Ascending aorta (tissue), 2 donors: ENCODE data around the gene RARB. TPM values are rescaled to one million over a fixed set of nuclear protein-coding genes. Genes with fewer than 3 reads are reported as not detected.

ENCODE experiments used
- DNase-seq, 2 donors: peaks; one replicate each; pipeline ENCODE4 v3.0.0-alpha.2; 2019; ENCODE audit warnings: low spot score in 2 of 2
- H3K27ac ChIP-seq, 2 donors: fragments of 200-600 bp; sonication (generic); one replicate each; pipeline ENCODE4 v1.5.1; 2016 to 2017; ENCODE audit warnings: mild to moderate bottlenecking in 1 of 2
- H3K27me3 ChIP-seq: fragments of 200-600 bp; sonication (generic); one replicate; pipeline ENCODE4 v1.5.1; 2017
- H3K36me3 ChIP-seq, 2 donors: fragments of 200-600 bp; sonication (generic); one replicate each; pipeline ENCODE4 v1.5.1; 2016
- H3K4me1 ChIP-seq, 2 donors: fragments of 200-600 bp; sonication (generic); one replicate each; pipeline ENCODE4 v1.5.1; 2016 to 2017; ENCODE audit warnings: mild to moderate bottlenecking in 1 of 2
- H3K4me3 ChIP-seq, 2 donors: fragments of 200-600 bp; sonication (generic); one replicate each; pipeline ENCODE4 v1.5.1; 2016 to 2017; ENCODE audit warnings: mild to moderate bottlenecking in 1 of 2
- H3K9me3 ChIP-seq, 2 donors: fragments of 200-600 bp; sonication (generic); one replicate each; pipeline ENCODE4 v1.5.1; 2016
- intact Hi-C: fragments of 100-400 bp; cut with DNase I; formaldehyde crosslinking; loops from one replicate; pipeline ENCODE4 v1.15.1; 2023
- total RNA-seq: library from RNA; depleted of rRNA; stranded (reverse); fragments of >200 nt; gene quantifications from one replicate; pipeline ENCODE4 v1.1.0, GENCODE V29; 2016
- TF ChIP-seq, protein P1 (sequence below), 3 experiments: fragments of 200-600 bp in 2 of 3; fragments of 450-650 bp in 1 of 3; sonication (generic) in 2 of 3; IDR thresholded peaks; one replicate each; pipeline ENCODE4 v1.5.1; 2016 to 2019; ENCODE audit warnings: antibody characterized with exemption in 3 of 3, mild to moderate bottlenecking in 1 of 3, moderate library complexity in 1 of 3

The RARB gene
- total RNA-seq, 1 donor from 2014 or later, result 52.7 TPM

DNA sequence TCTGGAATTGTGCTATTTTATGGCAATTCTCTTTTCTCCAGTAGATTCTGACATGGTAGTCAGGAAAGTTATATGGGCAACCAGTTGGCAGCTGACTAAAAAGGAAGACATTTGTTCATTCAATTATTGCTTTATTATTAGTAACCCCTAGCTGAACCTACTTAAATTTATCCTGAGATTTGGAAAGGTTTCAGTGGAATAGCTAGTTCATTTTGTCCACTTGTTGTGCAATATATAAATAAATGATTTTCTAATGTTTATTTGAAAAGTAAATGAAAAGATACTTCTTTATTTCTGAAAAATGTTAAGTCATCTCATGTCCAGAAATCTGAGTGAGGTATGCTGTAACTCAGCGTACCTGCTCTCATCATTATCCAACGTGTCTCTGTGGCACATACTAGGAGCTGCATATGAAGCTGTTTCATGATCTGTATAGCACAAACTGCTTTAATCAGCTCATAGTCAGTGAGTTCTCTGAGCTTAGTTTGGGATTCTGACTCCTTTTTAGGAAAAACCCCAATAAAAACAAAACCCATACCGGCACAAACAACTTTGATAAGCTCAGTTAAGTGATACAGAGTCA, 35.9 kb downstream of the RARB start:
- Histone ChIP-seq H3K27ac (no peak overlapping the region), H3K4me1 (peaks cover 3 to 6% of the 10 kb centered on the region in 2 donors), H3K9me3 (no peaks in the 10 kb centered on the region), H3K27me3 (no peaks in the 10 kb centered on the region), H3K4me3 (no peak overlapping the region), H3K36me3 (no peaks in the 10 kb centered on the region)
- no peak for DNase-seq
- TF ChIP-seq, protein P1, sequence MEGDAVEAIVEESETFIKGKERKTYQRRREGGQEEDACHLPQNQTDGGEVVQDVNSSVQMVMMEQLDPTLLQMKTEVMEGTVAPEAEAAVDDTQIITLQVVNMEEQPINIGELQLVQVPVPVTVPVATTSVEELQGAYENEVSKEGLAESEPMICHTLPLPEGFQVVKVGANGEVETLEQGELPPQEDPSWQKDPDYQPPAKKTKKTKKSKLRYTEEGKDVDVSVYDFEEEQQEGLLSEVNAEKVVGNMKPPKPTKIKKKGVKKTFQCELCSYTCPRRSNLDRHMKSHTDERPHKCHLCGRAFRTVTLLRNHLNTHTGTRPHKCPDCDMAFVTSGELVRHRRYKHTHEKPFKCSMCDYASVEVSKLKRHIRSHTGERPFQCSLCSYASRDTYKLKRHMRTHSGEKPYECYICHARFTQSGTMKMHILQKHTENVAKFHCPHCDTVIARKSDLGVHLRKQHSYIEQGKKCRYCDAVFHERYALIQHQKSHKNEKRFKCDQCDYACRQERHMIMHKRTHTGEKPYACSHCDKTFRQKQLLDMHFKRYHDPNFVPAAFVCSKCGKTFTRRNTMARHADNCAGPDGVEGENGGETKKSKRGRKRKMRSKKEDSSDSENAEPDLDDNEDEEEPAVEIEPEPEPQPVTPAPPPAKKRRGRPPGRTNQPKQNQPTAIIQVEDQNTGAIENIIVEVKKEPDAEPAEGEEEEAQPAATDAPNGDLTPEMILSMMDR (IDR thresholded peaks at IDR 0.05), result no peak
- intact Hi-C loops, result no loop called here

DNA sequence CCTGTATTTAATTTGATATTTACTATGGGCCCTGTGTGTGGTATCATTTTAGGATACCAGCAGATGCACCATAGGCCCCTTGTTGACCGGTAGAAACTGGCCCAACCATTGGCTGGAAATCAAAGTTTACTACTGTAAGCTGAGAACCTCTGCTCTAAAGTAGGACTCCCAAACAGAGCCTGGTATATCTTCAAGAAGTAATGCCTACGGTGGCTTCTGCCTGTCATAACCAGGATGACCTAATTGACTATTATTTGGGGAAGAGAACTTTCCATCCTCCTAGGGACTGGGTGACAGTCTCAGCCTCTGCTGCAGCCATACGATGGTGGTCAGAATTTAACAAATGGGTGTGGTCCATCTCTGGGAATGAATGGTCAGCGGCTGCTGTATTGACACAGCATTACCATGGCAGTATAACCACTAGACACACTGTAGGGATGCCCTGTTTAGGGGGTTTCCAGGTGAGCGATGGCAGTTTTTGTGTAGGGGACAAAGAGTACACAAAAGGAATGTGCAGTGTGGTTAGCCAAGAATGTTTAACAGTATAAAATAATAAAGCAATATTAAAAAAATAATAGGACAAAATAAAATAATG, 37.3 kb downstream of the RARB start:
- Histone ChIP-seq H3K27ac (no peak overlapping the region), H3K36me3 (no peaks in the 10 kb centered on the region), H3K27me3 (no peaks in the 10 kb centered on the region), H3K4me3 (no peak overlapping the region), H3K4me1 (peaks cover 5 to 10% of the 10 kb centered on the region in 2 donors), H3K9me3 (no peaks in the 10 kb centered on the region)
- TF ChIP-seq, protein P1 (IDR thresholded peaks at IDR 0.05), result no peak
- intact Hi-C loops, result loop anchor here (5.0 kb wide), 1 partner anchor 42 kb away; no protein-coding TSS in a partner anchor
- no peak for DNase-seq

DNA sequence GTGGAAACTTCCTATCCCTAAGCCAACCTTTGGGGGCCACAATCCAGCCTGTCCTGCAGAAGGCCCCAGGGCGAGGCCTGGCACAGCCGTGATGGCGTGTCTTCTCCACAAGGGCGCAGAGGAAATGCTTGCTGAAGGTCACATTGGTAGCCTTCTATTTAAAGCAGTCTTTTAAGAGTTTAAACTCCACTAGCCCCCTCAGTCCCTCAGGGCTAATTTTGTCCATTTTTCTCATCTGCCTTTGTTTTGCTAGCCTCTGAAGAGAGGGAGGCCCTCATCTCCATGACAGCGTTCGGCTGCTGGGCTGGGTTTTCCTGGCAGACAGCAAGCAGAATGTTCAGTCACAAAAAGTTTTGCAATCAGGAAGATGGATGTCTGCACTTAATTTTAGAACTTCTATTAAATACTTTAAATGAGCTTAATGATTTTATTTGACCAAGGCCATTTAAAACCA, 40.8 kb downstream of the RARB start:
- DNase-seq, result peak in 1 of 2 donors; percentile 82
- H3K27ac ChIP-seq, result peak overlapping the region; percentile 59 to 83
- TF ChIP-seq, protein P1 (IDR thresholded peaks at IDR 0.05), result peak; percentile 9 to 16 (median 16)
- H3K36me3 ChIP-seq, result no peaks in the 10 kb centered on the region
- intact Hi-C loops, result loop anchor here (5.0 kb wide), 1 partner anchor 38 kb away; no protein-coding TSS in a partner anchor
- H3K4me1 ChIP-seq, result peaks cover 5 to 14% of the 10 kb centered on the region in 2 donors
- no peaks in the 10 kb centered on the region for H3K27me3 ChIP-seq
- peak overlapping the region in 1 of 2 donors; percentile 8 for H3K4me3 ChIP-seq
- no peaks in the 10 kb centered on the region for H3K9me3 ChIP-seq

DNA sequence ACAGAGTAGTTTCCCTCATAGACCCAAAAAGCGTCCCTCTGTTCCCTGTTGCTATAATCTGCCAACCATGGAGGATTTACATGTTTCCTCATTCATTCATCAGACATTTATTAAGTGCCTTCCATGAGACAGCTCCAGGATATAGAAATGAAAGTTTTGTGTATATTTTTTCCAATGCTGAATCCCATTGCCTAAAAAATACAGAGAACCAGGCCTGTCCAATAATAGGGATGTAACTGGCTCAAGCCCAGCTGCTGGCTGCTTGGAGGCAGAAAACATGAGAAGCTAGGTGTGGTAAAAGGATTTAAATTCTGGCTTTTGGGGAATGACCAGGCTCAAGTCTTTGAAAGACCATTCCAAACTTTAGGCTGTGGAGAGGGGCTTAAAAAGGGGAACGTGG, 41.5 kb downstream of the RARB start:
- TF ChIP-seq, protein P1 (IDR thresholded peaks at IDR 0.05), result no peak
- intact Hi-C loops, result loop anchor here (5.0 kb wide), 1 partner anchor 38 kb away; no protein-coding TSS in a partner anchor
- H3K36me3 ChIP-seq, result no peaks in the 10 kb centered on the region
- no peaks in the 10 kb centered on the region for H3K9me3 ChIP-seq
- DNase-seq, result peak in 1 of 2 donors; percentile 63
- no peak overlapping the region for H3K4me3 ChIP-seq
- H3K27me3 ChIP-seq, result no peaks in the 10 kb centered on the region
- H3K4me1 ChIP-seq, result peaks cover 5 to 17% of the 10 kb centered on the region in 2 donors
- peak overlapping the region; percentile 59 to 83 for H3K27ac ChIP-seq

DNA sequence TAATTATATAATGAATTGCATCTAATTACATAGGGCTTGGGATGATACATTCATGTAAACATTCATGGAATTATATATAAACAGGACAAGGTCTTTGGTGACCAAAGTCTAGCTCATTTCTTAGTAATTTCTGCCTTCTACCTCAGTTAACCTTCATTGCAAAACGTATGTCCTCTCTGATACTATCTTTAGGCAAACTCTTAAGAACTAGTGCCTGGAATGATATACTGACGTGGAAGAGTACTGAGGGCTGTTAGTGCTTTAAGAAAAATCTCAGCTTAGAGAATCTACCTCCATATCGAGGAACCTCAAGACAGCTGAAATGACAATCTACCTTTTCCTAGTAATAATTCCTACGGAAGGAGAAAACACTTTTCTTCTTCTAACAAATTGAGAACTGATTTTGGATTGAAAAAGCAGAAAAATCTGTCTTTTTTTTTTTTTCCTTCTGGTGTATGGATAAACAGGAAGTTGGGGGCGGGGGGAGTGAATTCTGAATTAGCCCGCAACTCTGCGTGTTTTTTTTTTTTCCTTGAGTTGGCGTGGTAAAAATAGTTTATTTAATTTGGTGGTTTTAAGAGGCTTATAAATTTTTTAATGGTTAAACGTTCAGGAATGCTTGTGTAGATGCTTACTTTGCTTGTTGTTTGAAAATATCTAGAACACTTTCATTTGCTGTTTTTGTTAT, 43.2 kb downstream of the RARB start:
- intact Hi-C loops, result loop anchor here (5.0 kb wide), 1 partner anchor 44 kb away; the partner anchor contains the start of gene RARB
- H3K4me1 ChIP-seq, result peaks cover 5 to 17% of the 10 kb centered on the region in 2 donors
- DNase-seq, result no peak
- H3K9me3 ChIP-seq, result no peaks in the 10 kb centered on the region
- peak overlapping the region in 1 of 2 donors; percentile 13 for H3K4me3 ChIP-seq
- no peaks in the 10 kb centered on the region for H3K27me3 ChIP-seq
- no peaks in the 10 kb centered on the region for H3K36me3 ChIP-seq
- TF ChIP-seq, protein P1 (IDR thresholded peaks at IDR 0.05), result no peak
- peak overlapping the region in 1 of 2 donors; percentile 28 for H3K27ac ChIP-seq
